Measurements from ENCODE around the gene NSMCE3. TPM values are rescaled to one million over a fixed set of nuclear protein-coding genes. Genes with fewer than 3 reads are reported as not detected.
A peak's percentile ranks its signal among the peaks of the same experiment; 100 is the strongest.

The NSMCE3 gene
- total and polyA plus RNA-seq, 2 experiments from 2014 or later, result 9.7 to 10.0 TPM

GRCh38 chr15:29239395-29239794 is 30.2 kb downstream of the NSMCE3 start:
- no peak overlapping the region for H2AFZ ChIP-seq
- H3K27me3 ChIP-seq (ENCODE audit: insufficient read depth), result no peaks in the 10 kb centered on the region
- no peak overlapping the region for H3K27ac ChIP-seq (ENCODE audit: low read depth)
- H3K9me3 Mint-ChIP-seq, result peaks cover 5% of the 10 kb centered on the region; the same call in 2 of the 3 replicates
- no peak overlapping the region for H3K4me3 ChIP-seq
- H3K27me3 Mint-ChIP-seq (ENCODE audit: insufficient read depth, low read depth, poor library complexity), result peaks cover 3% of the 10 kb centered on the region
- DNase-seq (ENCODE audit: low spot score) (no peak), ATAC-seq (peak; percentile 44; the same call in 2 of the 3 replicates)
- peaks cover 30% of the 10 kb centered on the region for H3K4me1 Mint-ChIP-seq
- H3F3A ChIP-seq (replicated peaks; ENCODE audit: low read depth), result no peaks in the 10 kb centered on the region
- H3K79me2 ChIP-seq (replicated peaks; ENCODE audit: insufficient read depth), result no peaks in the 10 kb centered on the region
- H3K9me2 ChIP-seq (ENCODE audit: insufficient read depth), result 0 out of 2 replicates have a peak, but pooled peaks cover under 1% of the 10 kb centered on the region
- no peak for TF ChIP-seq POLR2AphosphoS5 (IDR thresholded peaks at IDR 0.05; ENCODE audit: low read depth)
- no peak for TF ChIP-seq CREB1 (CRISPR knock-in tag; IDR thresholded peaks at IDR 0.05; ENCODE audit: low read depth)
- TF ChIP-seq REST (IDR thresholded peaks at IDR 0.05; ENCODE audit: unreplicated experiment), result no peak
- no peak for TF ChIP-seq ETS1 (IDR thresholded peaks at IDR 0.05)
- TF ChIP-seq CTCF (conservative IDR thresholded peaks at IDR 0.05; ENCODE audit: low read depth in 2 of 2), result no peak
- no peak for TF ChIP-seq NANOG (IDR thresholded peaks at IDR 0.05; ENCODE audit: borderline replicate concordance)
- TF ChIP-seq ZNF114 (CRISPR knock-in tag; IDR thresholded peaks at IDR 0.05), result no peak
- no peak for TF ChIP-seq STAT1 (IDR thresholded peaks at IDR 0.05; ENCODE audit: unreplicated experiment)
- TF ChIP-seq EZH2 (IDR thresholded peaks at IDR 0.05; ENCODE audit: low read depth, unreplicated experiment), result no peak
- no peak for TF ChIP-seq EZH2phosphoT487 (IDR thresholded peaks at IDR 0.05; ENCODE audit: unreplicated experiment)
- TF ChIP-seq JUNB (IDR thresholded peaks at IDR 0.05; ENCODE audit: unreplicated experiment), result no peak
- no peak for TF ChIP-seq ZNF331 (CRISPR knock-in tag; IDR thresholded peaks at IDR 0.05; ENCODE audit: low read depth)
- TF ChIP-seq ZNF462 (CRISPR knock-in tag; IDR thresholded peaks at IDR 0.05), result no peak
- H3K36me3 ChIP-seq (ENCODE audit: insufficient read depth), result no peaks in the 10 kb centered on the region
- H3K4me3 Mint-ChIP-seq, result no peak overlapping the region
- peaks cover 5% of the 10 kb centered on the region; the same call in 1 of the 2 replicates for H3K4me1 ChIP-seq (ENCODE audit: insufficient read depth)
- H4K20me1 ChIP-seq (replicated peaks; ENCODE audit: insufficient read depth), result no peaks in the 10 kb centered on the region
- H3K36me3 Mint-ChIP-seq (ENCODE audit: low read depth), result peaks cover 4% of the 10 kb centered on the region; the same call in 2 of the 3 replicates
- no peak overlapping the region for H3K27ac Mint-ChIP-seq
- no peak overlapping the region for H3K4me2 ChIP-seq

All from GM23338 (cell line).